PC-3 (cell line): ENCODE data around the gene NKD1. TPM values are rescaled to one million over a fixed set of nuclear protein-coding genes. Genes with fewer than 3 reads are reported as not detected.

Source experiments
- ATAC-seq: fragments of 200-7000 bp; cut with Tn5 transposase; 2 replicates; pipeline ENCODE4 v1.9.1; 2020; ENCODE audit warnings: mild to moderate bottlenecking, moderate library complexity
- BruUV-seq: library from RNA; stranded (reverse); fragments of 400-500 nt; replicated peaks from 2 replicates; lab custom pipeline; 2021; lab: Mats Ljungman, UMichigan
- CTCF ChIA-PET: fragments of 300-600 bp; sonication (Branson Sonifier 250); formaldehyde crosslinking; loops from one replicate; lab custom pipeline; 2022; ENCODE audit warnings: antibody characterized with exemption; lab: Charles Lee
- POLR2A ChIA-PET: fragments of 300-600 bp; sonication (Branson Sonifier 250); formaldehyde crosslinking; loops from one replicate; lab custom pipeline; 2022; ENCODE audit warnings: antibody characterized with exemption; ENCODE audit not compliant: unreplicated experiment; lab: Charles Lee
- DNase-seq: peaks from one replicate; pipeline ENCODE4 v3.0.0-alpha.2; 2015
- H2AFZ ChIP-seq: fragments of 300-600 bp; sonication (generic); 2 replicates; pipeline ENCODE4 v1.6.0; 2016; ENCODE audit warnings: antibody characterized with exemption, low read length
- H3F3A ChIP-seq: fragments of 300-600 bp; sonication (generic); one replicate; pipeline ENCODE4 v1.6.0; 2017; ENCODE audit warnings: antibody characterized with exemption, low read length, control low read depth, mild to moderate bottlenecking; ENCODE audit not compliant: unreplicated experiment
- H3K27ac ChIP-seq: fragments of 300-600 bp; sonication (generic); 2 replicates; pipeline ENCODE4 v1.5.1; 2016; ENCODE audit warnings: mild to moderate bottlenecking, low read length
- H3K27me3 ChIP-seq: fragments of 300-600 bp; sonication (generic); 2 replicates; pipeline ENCODE4 v1.6.1; 2016; ENCODE audit warnings: low read length, mixed read lengths
- H3K36me3 ChIP-seq: fragments of 300-600 bp; sonication (generic); 2 replicates; pipeline ENCODE4 v1.6.1; 2016; ENCODE audit warnings: low read depth, mixed run types, low read length, mixed read lengths
- H3K4me1 ChIP-seq: fragments of 300-600 bp; sonication (generic); 2 replicates; pipeline ENCODE4 v1.5.1; 2016; ENCODE audit warnings: low read length; ENCODE audit not compliant: insufficient read depth
- H3K4me2 ChIP-seq: fragments of 300-600 bp; sonication (generic); 2 replicates; pipeline ENCODE4 v1.6.0; 2016; ENCODE audit warnings: low read length
- H3K4me3 ChIP-seq: fragments of 300-600 bp; sonication (generic); 2 replicates; pipeline ENCODE4 v1.5.1; 2016; ENCODE audit warnings: mild to moderate bottlenecking, low read length, mixed read lengths
- H3K79me2 ChIP-seq: fragments of 300-600 bp; sonication (generic); 2 replicates; pipeline ENCODE4 v1.6.1; 2017; ENCODE audit warnings: low read length, mixed read lengths
- H3K9ac ChIP-seq: fragments of 300-600 bp; sonication (generic); 2 replicates; pipeline ENCODE4 v1.6.0; 2016; ENCODE audit warnings: mild to moderate bottlenecking, low read length
- H3K9me2 ChIP-seq: fragments of 300-600 bp; sonication (generic); replicated peaks from 2 replicates; pipeline ENCODE4 v1.6.1; 2016; ENCODE audit warnings: mixed run types, low read length, mixed read lengths
- H3K9me3 ChIP-seq: fragments of 300-600 bp; sonication (generic); 2 replicates; pipeline ENCODE4 v1.6.1; 2016; ENCODE audit warnings: low read length, mixed read lengths
- H4K20me1 ChIP-seq: fragments of 300-600 bp; sonication (generic); 2 replicates; pipeline ENCODE4 v1.6.1; 2016; ENCODE audit warnings: low read length, mixed read lengths
- EZH2 ChIP-seq: fragments of 300-600 bp; sonication (generic); IDR thresholded peaks from one replicate; pipeline ENCODE4 v1.6.1; 2017; ENCODE audit warnings: antibody characterized with exemption, mild to moderate bottlenecking, low read length; ENCODE audit not compliant: unreplicated experiment
- EZH2phosphoT487 ChIP-seq: fragments of 300-600 bp; sonication (generic); IDR thresholded peaks from 2 replicates; pipeline ENCODE4 v1.6.1; 2018; ENCODE audit warnings: mild to moderate bottlenecking, antibody characterized with exemption, low read length, borderline replicate concordance
- intact Hi-C: fragments of 100-400 bp; cut with micrococcal nuclease; formaldehyde crosslinking; loops from 2 replicates; pipeline ENCODE4 v1.9.0; 2023
- total RNA-seq: library from RNA; depleted of rRNA; stranded (reverse); fragments of >200 nt; gene quantifications from 2 replicates; pipeline ENCODE4 v1.2.3, GENCODE V29; 2014
- TF ChIP-seq, protein P1 (sequence below): fragments of 300-600 bp; sonication (generic); conservative IDR thresholded peaks from 2 replicates; pipeline ENCODE4 v1.5.1; 2017; ENCODE audit warnings: antibody characterized with exemption, low read depth, mild to moderate bottlenecking, low read length

NKD1 gene
- total RNA-seq, 1 experiment from 2014 or later: 0.07 TPM

DNA sequence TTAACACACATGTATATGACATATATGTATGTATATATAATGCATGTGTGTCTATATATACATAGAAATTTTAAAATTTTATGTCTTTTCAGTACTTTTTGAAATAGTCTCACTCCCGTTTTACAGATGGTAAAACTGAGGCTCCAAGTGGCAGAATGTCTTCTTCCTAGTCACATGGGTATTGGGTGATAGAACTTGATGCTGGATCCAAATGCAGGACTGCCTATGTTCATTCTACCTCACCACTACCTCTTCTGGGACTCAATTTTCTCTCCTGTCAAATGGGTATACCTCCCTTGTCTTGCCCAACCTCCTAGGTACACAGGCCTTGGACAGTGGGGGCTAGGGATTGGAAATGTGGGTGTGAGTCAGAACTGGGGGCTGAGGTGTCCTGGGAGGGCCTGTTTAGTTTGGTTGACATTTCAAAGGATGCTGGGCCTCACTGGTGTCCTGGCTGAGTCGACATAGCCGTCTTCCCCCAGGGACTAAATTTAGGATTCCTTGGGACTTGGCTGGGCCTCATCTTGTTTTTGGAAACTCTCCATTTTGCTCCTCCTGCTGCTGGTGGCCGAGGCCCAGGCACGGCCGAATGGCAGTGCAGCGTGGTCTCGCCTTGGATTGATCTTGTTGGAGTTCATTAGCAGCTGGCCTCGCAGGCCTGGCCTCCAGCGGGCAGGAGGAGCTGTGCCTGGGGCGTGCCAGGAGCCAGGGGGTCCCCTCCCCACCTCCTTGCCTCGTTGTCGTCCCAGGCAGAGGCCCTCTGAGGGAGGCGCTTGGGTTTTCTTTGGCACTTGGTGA, 25.9 kb downstream of the NKD1 start:
- H3K9me3 ChIP-seq: no peaks in the 10 kb centered on the region
- TF ChIP-seq EZH2 (no peak), EZH2phosphoT487 (no peak)
- TF ChIP-seq, protein P1, sequence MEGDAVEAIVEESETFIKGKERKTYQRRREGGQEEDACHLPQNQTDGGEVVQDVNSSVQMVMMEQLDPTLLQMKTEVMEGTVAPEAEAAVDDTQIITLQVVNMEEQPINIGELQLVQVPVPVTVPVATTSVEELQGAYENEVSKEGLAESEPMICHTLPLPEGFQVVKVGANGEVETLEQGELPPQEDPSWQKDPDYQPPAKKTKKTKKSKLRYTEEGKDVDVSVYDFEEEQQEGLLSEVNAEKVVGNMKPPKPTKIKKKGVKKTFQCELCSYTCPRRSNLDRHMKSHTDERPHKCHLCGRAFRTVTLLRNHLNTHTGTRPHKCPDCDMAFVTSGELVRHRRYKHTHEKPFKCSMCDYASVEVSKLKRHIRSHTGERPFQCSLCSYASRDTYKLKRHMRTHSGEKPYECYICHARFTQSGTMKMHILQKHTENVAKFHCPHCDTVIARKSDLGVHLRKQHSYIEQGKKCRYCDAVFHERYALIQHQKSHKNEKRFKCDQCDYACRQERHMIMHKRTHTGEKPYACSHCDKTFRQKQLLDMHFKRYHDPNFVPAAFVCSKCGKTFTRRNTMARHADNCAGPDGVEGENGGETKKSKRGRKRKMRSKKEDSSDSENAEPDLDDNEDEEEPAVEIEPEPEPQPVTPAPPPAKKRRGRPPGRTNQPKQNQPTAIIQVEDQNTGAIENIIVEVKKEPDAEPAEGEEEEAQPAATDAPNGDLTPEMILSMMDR: no peak
- no peak for DNase-seq
- H3K4me3 ChIP-seq: no peak overlapping the region
- ChIA-PET CTCF (interaction anchor here (0.7 kb wide), 1 partner anchor 16 kb away, joined by 8 read pairs; no protein-coding TSS in a partner anchor), POLR2A (no interaction called here)
- H3K36me3 ChIP-seq: no peaks in the 10 kb centered on the region
- peaks cover 18% of the 10 kb centered on the region; the same call in 1 of the 2 replicates for H3K27me3 ChIP-seq
- intact Hi-C loops: no loop called here
- H3K4me1 ChIP-seq: no peaks in the 10 kb centered on the region
- no TSS peak for BruUV-seq
- H3K79me2 ChIP-seq: no peaks in the 10 kb centered on the region
- H4K20me1 ChIP-seq: no peaks in the 10 kb centered on the region
- H3K27ac ChIP-seq: no peak overlapping the region
- no peak overlapping the region for H3K9ac ChIP-seq
- no peak overlapping the region for H2AFZ ChIP-seq
- no peaks in the 10 kb centered on the region for H3K9me2 ChIP-seq
- no peak for ATAC-seq
- no peaks in the 10 kb centered on the region for H3F3A ChIP-seq
- H3K4me2 ChIP-seq: no peak overlapping the region

DNA sequence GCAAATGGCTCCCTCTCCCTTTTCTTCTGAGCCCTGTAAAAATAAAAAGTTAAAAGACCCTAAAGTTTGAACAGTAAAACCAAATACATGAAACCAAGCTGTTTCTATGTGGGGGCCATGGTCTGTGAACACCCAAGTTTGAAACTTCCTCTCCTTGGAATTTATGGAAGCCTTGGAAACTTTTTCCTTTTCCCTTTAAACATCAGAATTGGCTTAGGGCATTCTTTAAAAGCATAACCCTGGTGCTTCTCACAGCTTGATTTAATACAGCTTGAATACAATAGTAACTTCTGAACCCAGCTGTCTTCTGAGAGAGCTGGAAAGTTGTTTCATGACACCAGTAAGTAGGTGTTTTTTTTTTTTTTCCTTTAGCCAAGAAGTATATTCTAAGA, 26.5 kb downstream of the NKD1 start:
- no peaks in the 10 kb centered on the region for H3F3A ChIP-seq
- BruUV-seq: no TSS peak
- H2AFZ ChIP-seq: no peak overlapping the region
- ChIA-PET CTCF (interaction anchor here (0.7 kb wide), 1 partner anchor 15 kb away, joined by 8 read pairs; no protein-coding TSS in a partner anchor), POLR2A (no interaction called here)
- no peak overlapping the region for H3K4me2 ChIP-seq
- DNase-seq (no peak), ATAC-seq (no peak)
- TF ChIP-seq EZH2phosphoT487 (no peak), EZH2 (no peak)
- TF ChIP-seq, protein P1: no peak
- H3K4me3 ChIP-seq: no peak overlapping the region
- H4K20me1 ChIP-seq: no peaks in the 10 kb centered on the region
- no peaks in the 10 kb centered on the region for H3K79me2 ChIP-seq
- no peaks in the 10 kb centered on the region for H3K36me3 ChIP-seq
- no peak overlapping the region for H3K27ac ChIP-seq
- intact Hi-C loops: no loop called here
- H3K9me3 ChIP-seq: no peaks in the 10 kb centered on the region
- H3K27me3 ChIP-seq: peaks cover 12% of the 10 kb centered on the region; the same call in 1 of the 2 replicates
- no peaks in the 10 kb centered on the region for H3K4me1 ChIP-seq
- H3K9ac ChIP-seq: no peak overlapping the region
- no peaks in the 10 kb centered on the region for H3K9me2 ChIP-seq

DNA sequence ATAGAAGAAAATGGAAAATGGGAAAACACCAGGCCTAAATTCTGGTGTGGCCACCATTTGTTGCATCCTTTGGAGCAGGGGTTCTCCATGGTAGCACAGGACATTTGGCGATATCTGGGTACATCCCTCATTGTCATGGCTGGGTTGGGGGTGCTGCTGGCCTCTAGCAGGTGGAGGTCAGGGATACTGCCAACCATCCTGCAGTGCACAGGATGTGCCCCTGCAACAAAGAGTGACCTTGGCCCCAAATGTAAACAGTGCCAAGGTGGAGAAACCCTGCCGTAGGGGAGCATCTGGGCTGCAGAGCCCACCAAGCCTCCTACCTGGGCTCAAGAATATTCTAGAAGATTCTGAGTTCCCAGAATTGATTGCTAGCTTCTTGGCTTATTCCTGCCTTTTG, 27.5 kb downstream of the NKD1 start:
- no peak overlapping the region for H3K27ac ChIP-seq
- TF ChIP-seq EZH2 (no peak), EZH2phosphoT487 (no peak)
- TF ChIP-seq, protein P1: no peak
- POLR2A ChIA-PET: no interaction called here
- H3K9me2 ChIP-seq: no peaks in the 10 kb centered on the region
- intact Hi-C loops: no loop called here
- no peak overlapping the region for H3K4me2 ChIP-seq
- H3K9ac ChIP-seq: no peak overlapping the region
- no peaks in the 10 kb centered on the region for H3F3A ChIP-seq
- H3K36me3 ChIP-seq: no peaks in the 10 kb centered on the region
- H4K20me1 ChIP-seq: no peaks in the 10 kb centered on the region
- no peak for ATAC-seq
- BruUV-seq: no TSS peak
- H3K27me3 ChIP-seq: peaks cover 4% of the 10 kb centered on the region; the same call in 1 of the 2 replicates
- H3K4me1 ChIP-seq: no peaks in the 10 kb centered on the region
- no peak for DNase-seq
- no peaks in the 10 kb centered on the region for H3K9me3 ChIP-seq
- H2AFZ ChIP-seq: no peak overlapping the region
- CTCF ChIA-PET: no interaction called here
- H3K4me3 ChIP-seq: no peak overlapping the region
- H3K79me2 ChIP-seq: no peaks in the 10 kb centered on the region
